Measurements from ENCODE around the gene IDH3G.

- TF ChIP-seq, protein P1, sequence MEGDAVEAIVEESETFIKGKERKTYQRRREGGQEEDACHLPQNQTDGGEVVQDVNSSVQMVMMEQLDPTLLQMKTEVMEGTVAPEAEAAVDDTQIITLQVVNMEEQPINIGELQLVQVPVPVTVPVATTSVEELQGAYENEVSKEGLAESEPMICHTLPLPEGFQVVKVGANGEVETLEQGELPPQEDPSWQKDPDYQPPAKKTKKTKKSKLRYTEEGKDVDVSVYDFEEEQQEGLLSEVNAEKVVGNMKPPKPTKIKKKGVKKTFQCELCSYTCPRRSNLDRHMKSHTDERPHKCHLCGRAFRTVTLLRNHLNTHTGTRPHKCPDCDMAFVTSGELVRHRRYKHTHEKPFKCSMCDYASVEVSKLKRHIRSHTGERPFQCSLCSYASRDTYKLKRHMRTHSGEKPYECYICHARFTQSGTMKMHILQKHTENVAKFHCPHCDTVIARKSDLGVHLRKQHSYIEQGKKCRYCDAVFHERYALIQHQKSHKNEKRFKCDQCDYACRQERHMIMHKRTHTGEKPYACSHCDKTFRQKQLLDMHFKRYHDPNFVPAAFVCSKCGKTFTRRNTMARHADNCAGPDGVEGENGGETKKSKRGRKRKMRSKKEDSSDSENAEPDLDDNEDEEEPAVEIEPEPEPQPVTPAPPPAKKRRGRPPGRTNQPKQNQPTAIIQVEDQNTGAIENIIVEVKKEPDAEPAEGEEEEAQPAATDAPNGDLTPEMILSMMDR (IDR thresholded peaks at IDR 0.05), result no peak
- TF ChIP-seq EZH2 (IDR thresholded peaks at IDR 0.05; ENCODE audit: borderline replicate concordance, insufficient read depth, low read depth, low read length, poor library complexity, severe bottlenecking), result no peak
These were observed 6.6 kb upstream of the IDH3G start for GRCh38 chrX:153800746-153801145.
